Motor neuron (in vitro differentiated cells): ENCODE data around the gene EPM2A. TPM values are rescaled to one million over a fixed set of nuclear protein-coding genes. Genes with fewer than 3 reads are reported as not detected.

Experiments
- ATAC-seq, 8 experiments: fragments of 200-7000 bp; cut with Tn5 transposase; replicated peaks in 6 of 8; 2 replicates each; pipeline ENCODE4 v1.8.0; 2021; ENCODE audit warnings: mild to moderate bottlenecking in 8 of 8, moderate library complexity in 8 of 8
- H3K27ac ChIP-seq, 2 donors: fragments of 250-450 bp; sonication (Bioruptor Pico); 2 replicates each; pipeline ENCODE4 v1.9.0; 2021; ENCODE audit warnings: antibody characterized with exemption in 2 of 2, mild to moderate bottlenecking in 2 of 2, moderate library complexity in 1 of 2
- H3K4me1 ChIP-seq, 2 donors: fragments of 250-450 bp; sonication (Bioruptor Pico); replicated peaks in 1 of 2; 2 replicates each; pipeline ENCODE4 v1.6.1; 2021; ENCODE audit warnings: antibody characterized with exemption in 2 of 2, mild to moderate bottlenecking in 2 of 2, moderate library complexity in 1 of 2
- H3K4me3 ChIP-seq, 5 donors: fragments of 250-450 bp; sonication (Bioruptor Pico); 2 replicates each; pipeline ENCODE4 v1.9.0; 2021; ENCODE audit warnings: antibody characterized with exemption in 5 of 5, mild to moderate bottlenecking in 5 of 5, moderate library complexity in 4 of 5
- WGBS, 10 experiments: fragments of 450-650 bp; shearing (Covaris generic); methylation state at CpG; one replicate each; pipeline ENCODE4 v1.0.0; 2022; 5-methylcytosine and 5-hydroxymethylcytosine counted together
- in situ Hi-C, 9 experiments: fragments of 400-800 bp; cut with MboI; loops; one replicate each; pipeline ENCODE4 v1.15.0; 2021; ENCODE audit warnings: low sequenced_read_pairs in 9 of 9, low pct_unique_long_range_greater_than_20kb in 2 of 9; ENCODE audit not compliant: unreplicated experiment in 9 of 9
- total RNA-seq, 8 experiments: library from RNA; unstranded; fragments of 300-600 nt; gene quantifications; 2 replicates each; pipeline versions ENCODE4 v1.2.3 to v1.2.4, GENCODE V29; 2022

EPM2A gene
- total RNA-seq, 8 experiments from 2014 or later, result 8.7 to 20.9 (median 11.1) TPM

- WGBS, 10 experiments, result 43 to 100% (median 87%) methylated on average over 1 of the region's 1 CpG; no CpG with 5 or more reads in 2 of the 10 experiments
- no peaks in the 10 kb centered on the region for H3K4me1 ChIP-seq
- no peak overlapping the region for H3K27ac ChIP-seq
- in situ Hi-C loops, result no loop called here
- H3K4me3 ChIP-seq, result no peak overlapping the region
- no peak for ATAC-seq
These were observed 125.8 kb downstream of the EPM2A start for GRCh38 chr6:145609521-145609920.

DNA sequence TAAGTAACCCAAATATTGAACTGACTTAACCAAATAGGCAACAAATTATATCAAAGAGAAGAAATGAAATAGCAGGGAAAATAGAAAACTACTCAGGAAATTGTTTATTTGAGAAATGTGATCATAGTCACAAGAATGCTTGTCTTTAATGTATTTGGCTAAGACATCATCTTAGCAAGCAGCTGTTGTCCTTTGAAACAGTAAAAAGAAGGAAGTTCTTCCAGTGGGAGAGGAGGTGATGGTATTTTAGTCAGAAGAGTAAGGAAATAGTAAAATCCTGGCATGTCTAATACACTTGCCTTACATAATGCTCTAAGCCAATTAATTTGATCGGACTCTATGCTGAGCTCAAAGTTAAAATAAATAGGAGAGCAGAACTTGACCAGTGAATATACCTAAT, 126.5 kb downstream of the EPM2A start:
- no peak overlapping the region for H3K27ac ChIP-seq
- H3K4me3 ChIP-seq, result no peak overlapping the region
- WGBS, 10 experiments, result 67 to 100% (median 100%) methylated on average over 1 of the region's 1 CpG; no CpG with 5 or more reads in 2 of the 10 experiments
- in situ Hi-C loops, result no loop called here
- no peaks in the 10 kb centered on the region for H3K4me1 ChIP-seq
- ATAC-seq, result no peak

DNA sequence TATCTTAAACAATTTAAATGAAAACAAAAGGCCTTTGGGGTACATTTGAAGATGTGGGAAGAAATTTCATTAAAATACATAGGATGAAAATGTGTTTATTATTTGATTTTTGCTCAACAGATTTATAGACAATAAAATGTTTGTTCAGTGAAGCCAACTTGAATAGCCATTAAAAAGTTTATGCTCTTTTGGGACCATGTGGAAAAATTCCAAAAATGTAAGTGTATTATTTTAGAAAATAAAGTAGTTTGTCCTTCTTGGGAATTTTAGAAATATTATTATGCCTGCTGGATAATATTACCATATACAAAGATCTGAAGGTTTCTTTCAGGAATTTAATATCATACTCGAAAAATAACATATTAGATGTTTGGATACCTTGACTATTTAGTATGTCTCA, 131.3 kb downstream of the EPM2A start:
- in situ Hi-C loops, result no loop called here
- no peak overlapping the region for H3K27ac ChIP-seq
- ATAC-seq, result no peak
- H3K4me1 ChIP-seq, result no peaks in the 10 kb centered on the region
- WGBS, 10 experiments, result 0 to 100% (median 65%) methylated on average over 1 of the region's 1 CpG
- H3K4me3 ChIP-seq, result no peak overlapping the region

DNA sequence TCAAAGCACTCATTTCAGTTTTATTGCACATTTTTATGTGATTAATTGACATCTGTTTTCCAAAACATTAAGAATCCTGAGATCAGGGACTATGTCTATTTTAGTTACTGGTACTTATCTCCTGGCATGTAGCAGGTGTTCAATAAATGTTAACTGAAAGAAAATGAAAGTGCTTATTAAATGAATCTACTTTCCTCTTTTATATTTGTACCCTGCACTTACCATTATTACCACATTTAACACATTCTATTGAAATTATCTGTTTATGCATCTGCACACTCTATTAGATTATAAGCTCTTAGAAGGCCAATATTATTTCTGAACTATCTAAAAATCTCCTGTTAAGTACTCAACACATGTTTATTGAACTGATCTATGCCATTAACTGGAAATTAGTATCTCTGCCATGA, 131.9 kb downstream of the EPM2A start:
- Histone ChIP-seq H3K4me3 (no peak overlapping the region), H3K27ac (no peak overlapping the region), H3K4me1 (no peaks in the 10 kb centered on the region)
- ATAC-seq, result no peak
- in situ Hi-C loops, result no loop called here

DNA sequence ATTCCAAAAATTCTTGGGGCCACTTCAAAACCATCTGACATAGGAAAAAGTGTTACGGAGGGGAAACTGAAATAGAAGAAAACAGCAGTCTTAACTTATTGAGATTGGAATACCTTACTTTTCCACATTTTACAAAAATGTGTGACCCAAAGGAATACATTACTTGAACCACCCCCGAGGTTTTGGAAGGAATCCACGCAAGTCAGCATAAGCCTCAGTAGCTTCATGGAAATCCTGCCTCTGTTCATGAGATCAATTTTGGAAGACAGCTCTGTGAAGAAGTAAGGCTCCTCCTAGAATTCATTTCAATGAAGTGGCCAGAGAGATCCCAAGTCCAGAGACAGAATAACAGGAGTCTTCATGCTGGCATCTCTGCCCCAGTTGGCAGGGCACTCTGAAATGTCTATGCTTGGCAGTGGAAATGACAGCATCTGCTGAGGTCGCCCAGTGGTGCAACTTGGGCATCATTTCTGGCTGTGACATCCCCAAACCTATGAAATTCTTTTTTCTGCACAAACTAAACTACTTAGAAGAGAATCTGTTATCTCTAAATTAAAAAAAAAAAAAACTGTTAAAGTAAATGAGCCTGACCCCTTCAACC, 132.5 kb downstream of the EPM2A start:
- no peak for ATAC-seq

GRCh38 chr6:145601397-145601796, 133.9 kb downstream of the EPM2A start:
- in situ Hi-C loops, result no loop called here

More for the DNA sequence above, 132.5 kb downstream of the EPM2A start:
- H3K27ac ChIP-seq, result no peak overlapping the region
- 47 to 100% (median 91%) methylated on average over 1 to 4 of the region's 4 CpGs for WGBS, 10 experiments
- H3K4me3 ChIP-seq, result no peak overlapping the region
- H3K4me1 ChIP-seq, result no peaks in the 10 kb centered on the region
- in situ Hi-C loops, result no loop called here

GRCh38 chr6:145600299-145600698, 135.0 kb downstream of the EPM2A start:
- H3K4me3 ChIP-seq, result no peak overlapping the region
- in situ Hi-C loops, result no loop called here
- no peak for ATAC-seq
- 69 to 100% (median 90%) methylated on average over 1 to 2 of the region's 2 CpGs; no CpG with 5 or more reads in 3 of the 10 experiments for WGBS, 10 experiments
- no peak overlapping the region for H3K27ac ChIP-seq
- no peaks in the 10 kb centered on the region for H3K4me1 ChIP-seq

More at GRCh38 chr6:145601397-145601796, 133.9 kb downstream of the EPM2A start:
- no peaks in the 10 kb centered on the region for H3K4me1 ChIP-seq
- peak in 2 of 8 experiments; percentile 55 to 89 for ATAC-seq
- no peak overlapping the region for H3K27ac ChIP-seq
- WGBS, 10 experiments, result 15 to 100% (median 91%) methylated on average over 1 to 2 of the region's 2 CpGs
- H3K4me3 ChIP-seq, result no peak overlapping the region

DNA sequence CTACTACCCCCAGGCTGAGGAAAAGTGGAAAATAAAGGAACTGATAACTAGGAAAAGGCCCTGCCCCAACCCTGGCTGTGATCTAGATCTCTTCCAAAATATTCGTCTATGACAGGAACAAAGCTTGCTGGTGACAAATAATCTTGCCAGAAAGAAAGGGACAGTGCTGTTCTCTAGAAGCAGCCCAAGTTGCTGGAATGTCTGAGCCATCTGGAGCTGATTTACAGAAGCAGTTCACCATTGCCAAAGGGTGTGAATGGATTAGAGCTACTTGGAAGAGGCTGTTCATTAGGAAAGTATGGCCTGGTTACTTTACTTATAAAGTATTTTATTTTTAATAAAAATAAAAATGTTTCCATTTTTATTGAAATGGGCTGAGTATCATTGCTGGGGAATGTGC, 146.3 kb downstream of the EPM2A start:
- no peak overlapping the region for H3K27ac ChIP-seq
- WGBS, 10 experiments, result 0 to 100% (median 61%) methylated on average over 1 of the region's 1 CpG; no CpG with 5 or more reads in 2 of the 10 experiments
- H3K4me3 ChIP-seq, result no peak overlapping the region
- in situ Hi-C loops, result no loop called here
- peak in 3 of 8 experiments; percentile 50 to 69 (median 67) for ATAC-seq
- H3K4me1 ChIP-seq, result no peaks in the 10 kb centered on the region

DNA sequence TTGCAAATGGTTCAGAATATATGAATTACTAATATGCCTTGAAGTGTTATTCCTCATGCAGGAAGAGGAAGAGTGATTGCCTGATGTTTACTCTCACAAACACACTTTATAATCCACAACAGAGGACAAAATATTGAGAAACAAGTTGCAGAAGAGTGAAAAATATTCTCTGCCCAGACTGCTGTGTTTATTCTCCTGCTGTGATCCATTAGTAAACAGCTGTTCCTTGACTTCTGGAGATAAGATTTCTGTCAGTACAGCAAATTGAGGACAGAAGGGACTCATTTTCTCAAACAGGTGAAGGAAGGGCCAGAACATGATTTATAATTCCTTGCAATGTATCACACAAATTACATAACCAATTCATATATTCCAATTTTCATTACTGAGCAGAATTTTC, 148.0 kb downstream of the EPM2A start:
- ATAC-seq, result no peak
- Histone ChIP-seq H3K4me3 (no peak overlapping the region), H3K4me1 (no peaks in the 10 kb centered on the region), H3K27ac (no peak overlapping the region)
- in situ Hi-C loops, result no loop called here

DNA sequence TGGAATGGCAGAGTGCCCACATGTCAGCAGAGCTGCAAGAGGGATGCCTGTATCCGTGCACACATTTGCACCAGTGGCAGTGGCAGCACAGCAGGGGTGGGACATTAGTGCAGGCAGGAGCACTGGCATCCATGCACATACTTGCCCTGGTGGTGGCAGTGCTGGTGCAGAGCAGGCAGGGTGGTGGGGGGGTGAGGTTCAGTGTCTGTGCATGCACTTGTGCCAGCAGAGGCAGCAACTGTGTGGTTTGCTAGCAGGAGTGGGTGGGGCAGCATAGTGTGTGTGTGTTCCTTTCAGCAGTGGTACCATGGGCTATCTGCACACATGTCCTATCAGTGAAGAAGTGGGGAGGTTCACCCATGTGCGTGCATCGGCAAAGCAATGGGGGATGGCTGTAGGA, 151.6 kb downstream of the EPM2A start:
- 17 to 100% (median 69%) methylated on average over 1 to 2 of the region's 3 CpGs; no CpG with 5 or more reads in 6 of the 10 experiments for WGBS, 10 experiments
- Histone ChIP-seq H3K27ac (no peak overlapping the region), H3K4me3 (no peak overlapping the region), H3K4me1 (no peaks in the 10 kb centered on the region)
- ATAC-seq, result no peak
- in situ Hi-C loops, result no loop called here

Other genes with a start within 250 kb of the EPM2A start
- gene FBXO30, start 79.3 kb upstream of the EPM2A start, total RNA-seq, result 10 to 100 TPM; 12.3 to 17.2 (median 14.8) TPM
- 10 to 100 TPM; 11.8 to 36.0 (median 21.9) TPM for gene SHPRH, start 228.8 kb upstream of the EPM2A start, total RNA-seq